Panc1 (cell line): ENCODE results near the gene CSDE1. TPM values are rescaled to one million over a fixed set of nuclear protein-coding genes. Genes with fewer than 3 reads are reported as not detected.

Experiments
- ATAC-seq: fragments of 200-7000 bp; cut with Tn5 transposase; 2 replicates; pipeline ENCODE4 v1.9.1; 2020; ENCODE audit warnings: mild to moderate bottlenecking, moderate library complexity
- BruUV-seq: library from RNA; stranded (reverse); fragments of 400-500 nt; replicated peaks from 2 replicates; lab custom pipeline; 2021; lab: Mats Ljungman, UMichigan
- CTCF ChIA-PET: fragments of 300-600 bp; sonication (Branson Sonifier 250); formaldehyde crosslinking; loops from one replicate; lab custom pipeline; 2022; ENCODE audit warnings: antibody characterized with exemption; lab: Charles Lee
- POLR2A ChIA-PET: fragments of 300-600 bp; sonication (Branson Sonifier 250); formaldehyde crosslinking; loops from one replicate; lab custom pipeline; 2022; ENCODE audit warnings: antibody characterized with exemption; lab: Charles Lee
- DNase-seq: peaks from one replicate; pipeline ENCODE4 v3.0.0-alpha.2; 2010; ENCODE audit warnings: low read depth, low spot score
- H3K27ac ChIP-seq: 2 replicates; pipeline ENCODE4 v1.5.1; 2011; ENCODE audit warnings: mild to moderate bottlenecking, low read length, inconsistent platforms
- H3K27me3 ChIP-seq: fragments of 200-500 bp; sonication (Bioruptor generic); 2 replicates; pipeline ENCODE4 v1.6.0; 2014; ENCODE audit warnings: low read length, inconsistent platforms; ENCODE audit not compliant: control insufficient read depth, insufficient read depth
- H3K36me3 ChIP-seq: fragments of 200-500 bp; sonication (Bioruptor generic); 2 replicates; pipeline ENCODE4 v1.5.1; 2014; ENCODE audit warnings: inconsistent platforms, mild to moderate bottlenecking, low read length, moderate library complexity; ENCODE audit not compliant: control insufficient read depth, insufficient read depth
- H3K4me1 ChIP-seq: 2 replicates; pipeline ENCODE4 v1.5.1; 2011; ENCODE audit warnings: inconsistent platforms, mild to moderate bottlenecking, low read length, moderate library complexity; ENCODE audit not compliant: control insufficient read depth, insufficient read depth
- H3K4me3 ChIP-seq, 2 experiments: 2 replicates each; pipeline ENCODE4 v1.5.1; 2011 to 2012; ENCODE audit warnings: low read depth in 2 of 2, low read length in 2 of 2, mild to moderate bottlenecking in 2 of 2, inconsistent platforms in 1 of 2, moderate library complexity in 1 of 2
- H3K9me3 ChIP-seq: fragments of 200-500 bp; sonication (Bioruptor generic); 2 replicates; pipeline ENCODE4 v1.5.1; 2014; ENCODE audit warnings: low read depth, mild to moderate bottlenecking, inconsistent platforms, low read length, moderate library complexity; ENCODE audit not compliant: control insufficient read depth, insufficient read depth
- CTCF ChIP-seq: fragments of 450-650 bp; IDR thresholded peaks from 2 replicates; pipeline ENCODE4 v1.5.1; 2017; ENCODE audit warnings: mild to moderate bottlenecking
- POLR2AphosphoS5 ChIP-seq: IDR thresholded peaks from 2 replicates; pipeline ENCODE4 v1.6.1; 2012; ENCODE audit warnings: mild to moderate bottlenecking, low read depth, low read length, moderate library complexity
- REST ChIP-seq, 2 experiments: IDR thresholded peaks; 2 replicates each; pipeline ENCODE4 v1.6.1; 2011 to 2012; ENCODE audit warnings: low read depth in 2 of 2, control low read depth in 1 of 2, low read length in 1 of 2, mild to moderate bottlenecking in 1 of 2, moderate library complexity in 1 of 2; ENCODE audit not compliant: insufficient read depth in 1 of 2
- SIN3A ChIP-seq: IDR thresholded peaks from 2 replicates; pipeline ENCODE4 v1.6.1; 2012; ENCODE audit warnings: low read depth, mild to moderate bottlenecking, low read length, moderate library complexity, borderline replicate concordance; ENCODE audit not compliant: insufficient read depth
- TCF7L2 ChIP-seq: IDR thresholded peaks from 2 replicates; pipeline ENCODE4 v1.6.1; 2011; ENCODE audit warnings: mild to moderate bottlenecking, low read depth, low read length, inconsistent platforms
- in situ Hi-C: cut with HindIII; loops from 2 replicates; pipeline ENCODE4 v1.10.0; 2016; ENCODE audit warnings: low sequenced_read_pairs, low pct_unique_long_range_greater_than_20kb
- intact Hi-C: fragments of 100-400 bp; cut with micrococcal nuclease; formaldehyde crosslinking; loops from one replicate; pipeline ENCODE4 v1.10.0; 2022; ENCODE audit not compliant: unreplicated experiment
- total RNA-seq: library from RNA; stranded (reverse); gene quantifications from one replicate; pipeline ENCODE4 v1.2.1, GENCODE V29; 2021; ENCODE audit not compliant: unreplicated experiment

The CSDE1 gene
- total RNA-seq, 1 experiment from 2014 or later, result 347 TPM

DNA sequence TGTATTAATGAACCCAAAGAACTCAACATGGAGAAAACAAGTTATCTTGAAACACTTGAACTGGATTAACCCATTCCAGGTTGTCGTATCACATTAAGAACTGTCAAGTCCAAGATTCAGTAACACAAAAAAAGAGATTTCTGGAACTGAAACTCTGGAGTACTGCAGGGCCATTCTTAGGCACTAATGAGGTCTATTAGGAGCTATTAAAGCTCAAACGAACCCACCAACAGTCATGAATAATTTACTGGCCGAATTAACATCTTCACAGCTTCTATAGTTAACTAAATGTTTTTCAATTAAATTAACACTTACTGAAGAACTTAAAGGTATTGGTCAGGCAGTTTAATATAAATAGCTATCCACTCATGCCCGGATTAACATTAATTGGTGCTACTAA, 4.6 kb downstream of the CSDE1 start:
- H3K27ac ChIP-seq, result no peak overlapping the region
- TF ChIP-seq REST (IDR thresholded peaks at IDR 0.05; ENCODE audit: insufficient read depth in 1 of 2, low read depth in 2 of 2, low read length in 1 of 2) (no peak), TCF7L2 (no peak), CTCF (no peak), POLR2AphosphoS5 (no peak), SIN3A (no peak)
- POLR2A ChIA-PET, result no interaction called here
- no peak for DNase-seq
- ATAC-seq, result no peak
- in situ Hi-C loops, result no loop called here
- peaks cover 25% of the 10 kb centered on the region for H3K36me3 ChIP-seq
- intact Hi-C loops, result no loop called here
- CTCF ChIA-PET, result no interaction called here
- H3K4me1 ChIP-seq, result peaks cover 26% of the 10 kb centered on the region
- H3K27me3 ChIP-seq, result no peaks in the 10 kb centered on the region
- no peak overlapping the region for H3K4me3 ChIP-seq
- no peaks in the 10 kb centered on the region for H3K9me3 ChIP-seq
- no TSS peak for BruUV-seq

- Histone ChIP-seq H3K27me3 (no peaks in the 10 kb centered on the region), H3K4me1 (peaks cover 20% of the 10 kb centered on the region), H3K4me3 (no peak overlapping the region), H3K27ac (no peak overlapping the region), H3K9me3 (no peaks in the 10 kb centered on the region), H3K36me3 (peaks cover 29% of the 10 kb centered on the region)
- POLR2A ChIA-PET, result no interaction called here
- ATAC-seq, result no peak
- no peak for DNase-seq
- CTCF ChIA-PET, result no interaction called here
- TF ChIP-seq POLR2AphosphoS5, result no peak
- no peak for TF ChIP-seq CTCF
- no peak for TF ChIP-seq REST (IDR thresholded peaks at IDR 0.05; ENCODE audit: insufficient read depth in 1 of 2, low read depth in 2 of 2, low read length in 1 of 2)
- no peak for TF ChIP-seq SIN3A
- TF ChIP-seq TCF7L2, result no peak
- intact Hi-C loops (no loop called here), in situ Hi-C loops (no loop called here)
- no TSS peak for BruUV-seq
Measured at GRCh38 chr1:114750780-114751179, 7.0 kb downstream of the CSDE1 start.
